ENCODE results near the gene STH. TPM values are rescaled to one million over a fixed set of nuclear protein-coding genes. Genes with fewer than 3 reads are reported as not detected.

The STH gene
- total and polyA plus RNA-seq, 8 donors: 0.38 TPM; not detected in 7

GRCh38 chr17:45984368-45984767 is 14.7 kb upstream of the STH start:
- no peaks in the 10 kb centered on the region for H3K4me1 ChIP-seq
- no peak for DNase-seq
- H3K9me3 ChIP-seq: no peaks in the 10 kb centered on the region
- TF ChIP-seq CTCF (IDR thresholded peaks at IDR 0.05): no peak
- H3K27ac ChIP-seq: no peak overlapping the region
- no peak for ATAC-seq
- intact Hi-C loops (cut with DNase I): no loop called here
- H3K36me3 ChIP-seq: no peaks in the 10 kb centered on the region
- no peak overlapping the region for H3K4me3 ChIP-seq
- peaks cover 0 to 8% of the 10 kb centered on the region in 2 donors for H3K27me3 ChIP-seq

GRCh38 chr17:45985447-45985846 is 13.6 kb upstream of the STH start:
- no peak for DNase-seq
- no peaks in the 10 kb centered on the region for H3K36me3 ChIP-seq
- intact Hi-C loops (cut with DNase I): no loop called here
- no peak overlapping the region for H3K4me3 ChIP-seq
- ATAC-seq: no peak
- no peaks in the 10 kb centered on the region for H3K4me1 ChIP-seq
- H3K9me3 ChIP-seq: no peaks in the 10 kb centered on the region
- peaks cover 0 to 8% of the 10 kb centered on the region in 2 donors for H3K27me3 ChIP-seq
- TF ChIP-seq CTCF (IDR thresholded peaks at IDR 0.05): no peak
- no peak overlapping the region for H3K27ac ChIP-seq

- no peak overlapping the region for H3K27ac ChIP-seq
- peaks cover 0 to 8% of the 10 kb centered on the region in 2 donors for H3K27me3 ChIP-seq
- DNase-seq: no peak
- H3K36me3 ChIP-seq: no peaks in the 10 kb centered on the region
- H3K9me3 ChIP-seq: no peaks in the 10 kb centered on the region
- H3K4me3 ChIP-seq: no peak overlapping the region
- no peak for TF ChIP-seq CTCF (IDR thresholded peaks at IDR 0.05)
- H3K4me1 ChIP-seq: no peaks in the 10 kb centered on the region
- intact Hi-C loops (cut with DNase I): no loop called here
- ATAC-seq: no peak
Observed at GRCh38 chr17:45986056-45986455, 13.0 kb upstream of the STH start.

GRCh38 chr17:45987706-45988105 is 11.3 kb upstream of the STH start:
- Histone ChIP-seq H3K9me3 (no peaks in the 10 kb centered on the region), H3K4me3 (no peak overlapping the region), H3K27me3 (peaks cover 0 to 8% of the 10 kb centered on the region in 2 donors), H3K4me1 (no peaks in the 10 kb centered on the region), H3K27ac (no peak overlapping the region), H3K36me3 (no peaks in the 10 kb centered on the region)
- DNase-seq (no peak), ATAC-seq (no peak)
- intact Hi-C loops (cut with DNase I): no loop called here
- no peak for TF ChIP-seq CTCF (IDR thresholded peaks at IDR 0.05)

- Histone ChIP-seq H3K4me1 (no peaks in the 10 kb centered on the region), H3K27ac (no peak overlapping the region)
- intact Hi-C loops (cut with DNase I): no loop called here
Observed at GRCh38 chr17:45989759-45990158, 9.3 kb upstream of the STH start.

More at GRCh38 chr17:45989759-45990158, 9.3 kb upstream of the STH start:
- Histone ChIP-seq H3K36me3 (no peaks in the 10 kb centered on the region), H3K4me3 (no peak overlapping the region), H3K27me3 (no peaks in the 10 kb centered on the region), H3K9me3 (no peaks in the 10 kb centered on the region)
- ATAC-seq: no peak
- no peak for DNase-seq
- no peak for TF ChIP-seq CTCF (IDR thresholded peaks at IDR 0.05)
